WTC11 (cell line): ENCODE data around the gene USP7. TPM values are rescaled to one million over a fixed set of nuclear protein-coding genes. Genes with fewer than 3 reads are reported as not detected.

ENCODE experiments used
- ATAC-seq: fragments of 200-7000 bp; cut with Tn5 transposase; 2 replicates; pipeline ENCODE4 v1.10.0; 2021; ENCODE audit warnings: mild to moderate bottlenecking, moderate library complexity
- CTCF ChIA-PET: fragments of 300-600 bp; sonication (Branson Sonifier 250); formaldehyde crosslinking; loops from one replicate; lab custom pipeline; 2021; ENCODE audit warnings: antibody characterized with exemption; lab: Charles Lee
- POLR2A ChIA-PET: fragments of 350-600 bp; sonication (Branson Sonifier 250); formaldehyde crosslinking; loops from one replicate; lab custom pipeline; 2021; ENCODE audit warnings: antibody characterized with exemption; lab: Charles Lee
- DNase-seq: peaks from one replicate; pipeline ENCODE4 v3.0.0; 2021; ENCODE audit warnings: low spot score
- H3K27ac Mint-ChIP-seq: 2 replicates; pipeline ENCODE4 v1.8.0; 2021; ENCODE audit warnings: mixed read lengths
- H3K27me3 Mint-ChIP-seq: 2 replicates; pipeline ENCODE4 v1.8.0; 2021; ENCODE audit warnings: low read depth, mild to moderate bottlenecking, moderate library complexity, mixed read lengths
- H3K36me3 Mint-ChIP-seq: 2 replicates; pipeline ENCODE4 v1.8.0; 2021; ENCODE audit warnings: mixed read lengths
- H3K4me1 Mint-ChIP-seq: 2 replicates; pipeline ENCODE4 v1.8.0; 2022; ENCODE audit warnings: mixed read lengths
- H3K4me3 Mint-ChIP-seq: 2 replicates; pipeline ENCODE4 v1.8.0; 2021; ENCODE audit warnings: mild to moderate bottlenecking, moderate library complexity, mixed read lengths
- H3K9me3 Mint-ChIP-seq: 2 replicates; pipeline ENCODE4 v1.8.0; 2021; ENCODE audit warnings: mixed read lengths
- CREM ChIP-seq: sonication (generic); formaldehyde crosslinking; IDR thresholded peaks from 2 replicates; pipeline ENCODE4 v1.8.1; 2022; ENCODE audit warnings: mild to moderate bottlenecking, missing genetic modification reagents, moderate library complexity
- EMX1 ChIP-seq: fragments of 250-450 bp; sonication (Bioruptor Pico); IDR thresholded peaks from 2 replicates; pipeline ENCODE4 v1.8.0; 2021; ENCODE audit warnings: mild to moderate bottlenecking
- ESRRA ChIP-seq: sonication (generic); formaldehyde crosslinking; IDR thresholded peaks from 2 replicates; pipeline ENCODE4 v1.8.1; 2022; ENCODE audit warnings: mild to moderate bottlenecking, missing genetic modification reagents, borderline replicate concordance
- ETV6 ChIP-seq: sonication (generic); formaldehyde crosslinking; IDR thresholded peaks from 2 replicates; pipeline ENCODE4 v1.8.1; 2022; ENCODE audit warnings: mild to moderate bottlenecking, missing genetic modification reagents
- MYBL2 ChIP-seq: sonication (generic); formaldehyde crosslinking; IDR thresholded peaks from 2 replicates; pipeline ENCODE4 v1.8.1; 2023; ENCODE audit warnings: mild to moderate bottlenecking, moderate library complexity, missing genetic modification reagents
- NR3C1 ChIP-seq: sonication (generic); formaldehyde crosslinking; conservative IDR thresholded peaks from 2 replicates; pipeline ENCODE4 v1.8.1; 2023; ENCODE audit warnings: low read depth, mild to moderate bottlenecking, missing genetic modification reagents
- OVOL2 ChIP-seq: fragments of 250-450 bp; sonication (Bioruptor Pico); IDR thresholded peaks from 2 replicates; pipeline ENCODE4 v1.9.0; 2021; ENCODE audit warnings: mild to moderate bottlenecking, borderline replicate concordance
- SMAD3 ChIP-seq: sonication (generic); formaldehyde crosslinking; IDR thresholded peaks from 2 replicates; pipeline ENCODE4 v1.8.0; 2022; ENCODE audit warnings: missing genetic modification reagents, mild to moderate bottlenecking, borderline replicate concordance
- SOX15 ChIP-seq: fragments of 250-450 bp; sonication (Bioruptor Pico); IDR thresholded peaks from 2 replicates; pipeline ENCODE4 v1.9.0; 2021; ENCODE audit warnings: mild to moderate bottlenecking
- TCF7 ChIP-seq: sonication (generic); formaldehyde crosslinking; IDR thresholded peaks from 2 replicates; pipeline ENCODE4 v1.8.0; 2022; ENCODE audit warnings: mild to moderate bottlenecking, low read depth, missing genetic modification reagents, moderate library complexity
- TEAD4 ChIP-seq: sonication (generic); formaldehyde crosslinking; IDR thresholded peaks from 2 replicates; pipeline ENCODE4 v1.8.0; 2022; ENCODE audit warnings: mild to moderate bottlenecking, missing genetic modification reagents
- ZNF121 ChIP-seq: sonication (generic); formaldehyde crosslinking; IDR thresholded peaks from 2 replicates; pipeline ENCODE4 v1.8.0; 2023; ENCODE audit warnings: missing genetic modification reagents
- ZNF317 ChIP-seq: sonication (generic); formaldehyde crosslinking; IDR thresholded peaks from 2 replicates; pipeline ENCODE4 v1.8.1; 2023; ENCODE audit warnings: low read depth, mild to moderate bottlenecking, moderate library complexity, missing genetic modification reagents, borderline replicate concordance
- ZNF671 ChIP-seq: fragments of 250-450 bp; sonication (Bioruptor Pico); IDR thresholded peaks from 2 replicates; pipeline ENCODE4 v1.8.0; 2021; ENCODE audit warnings: mild to moderate bottlenecking
- total RNA-seq: library from RNA; stranded (reverse); gene quantifications from 3 replicates; pipeline ENCODE4 v1.2.3, GENCODE V29; 2021
- TF ChIP-seq, protein P1 (sequence below): fragments of 250-450 bp; sonication (Bioruptor Pico); IDR thresholded peaks from 2 replicates; pipeline ENCODE4 v1.8.0; 2021; ENCODE audit warnings: mild to moderate bottlenecking
- TF ChIP-seq, protein P2 (sequence below): sonication (generic); formaldehyde crosslinking; IDR thresholded peaks from 2 replicates; pipeline ENCODE4 v1.8.0; 2022; ENCODE audit warnings: mild to moderate bottlenecking, missing genetic modification reagents
- TF ChIP-seq, protein P3 (sequence below): sonication (generic); formaldehyde crosslinking; IDR thresholded peaks from 2 replicates; pipeline ENCODE4 v1.8.0; 2022; ENCODE audit warnings: mild to moderate bottlenecking, missing genetic modification reagents
- TF ChIP-seq, protein P4 (sequence below): fragments of 250-450 bp; sonication (Bioruptor Pico); IDR thresholded peaks from 2 replicates; pipeline ENCODE4 v2.1.2; 2022; ENCODE audit warnings: mild to moderate bottlenecking, moderate library complexity
- TF ChIP-seq, protein P5 (sequence below): sonication (generic); formaldehyde crosslinking; IDR thresholded peaks from 2 replicates; pipeline ENCODE4 v1.8.0; 2023; ENCODE audit warnings: missing genetic modification reagents
- TF ChIP-seq, protein P6 (sequence below): fragments of 200-600 bp; IDR thresholded peaks from 2 replicates; pipeline ENCODE4 v1.8.0; 2022; ENCODE audit warnings: antibody characterized with exemption
- TF ChIP-seq, protein P7 (sequence below): sonication (generic); formaldehyde crosslinking; IDR thresholded peaks from 2 replicates; pipeline ENCODE4 v1.8.1; 2022; ENCODE audit warnings: mild to moderate bottlenecking, missing genetic modification reagents, moderate library complexity, borderline replicate concordance

The USP7 gene
- total RNA-seq, 1 experiment from 2014 or later, result 211 TPM

DNA sequence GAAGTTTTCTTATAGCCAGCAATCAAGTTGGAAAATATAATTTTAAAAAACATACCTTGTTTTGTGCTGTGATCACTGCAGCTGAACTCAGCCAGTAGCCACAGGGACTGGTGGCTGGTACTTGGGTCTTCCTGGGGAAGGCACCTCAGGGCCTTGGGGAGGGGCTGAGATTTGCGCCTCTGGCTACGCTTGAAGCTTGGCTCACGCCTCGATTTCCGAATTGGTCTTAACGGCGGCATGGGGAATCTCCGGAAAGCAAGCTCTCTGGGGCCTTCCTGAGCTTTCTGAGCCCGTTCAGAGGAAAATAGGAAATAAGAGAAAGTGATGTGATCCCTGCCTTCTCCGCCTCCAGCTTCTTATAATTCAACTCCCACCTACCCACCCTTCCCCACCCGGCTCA, 11.3 kb upstream of the USP7 start (continued):
- TF ChIP-seq, protein P1, sequence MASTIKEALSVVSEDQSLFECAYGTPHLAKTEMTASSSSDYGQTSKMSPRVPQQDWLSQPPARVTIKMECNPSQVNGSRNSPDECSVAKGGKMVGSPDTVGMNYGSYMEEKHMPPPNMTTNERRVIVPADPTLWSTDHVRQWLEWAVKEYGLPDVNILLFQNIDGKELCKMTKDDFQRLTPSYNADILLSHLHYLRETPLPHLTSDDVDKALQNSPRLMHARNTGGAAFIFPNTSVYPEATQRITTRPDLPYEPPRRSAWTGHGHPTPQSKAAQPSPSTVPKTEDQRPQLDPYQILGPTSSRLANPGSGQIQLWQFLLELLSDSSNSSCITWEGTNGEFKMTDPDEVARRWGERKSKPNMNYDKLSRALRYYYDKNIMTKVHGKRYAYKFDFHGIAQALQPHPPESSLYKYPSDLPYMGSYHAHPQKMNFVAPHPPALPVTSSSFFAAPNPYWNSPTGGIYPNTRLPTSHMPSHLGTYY, result no peak
- TF ChIP-seq, protein P2, sequence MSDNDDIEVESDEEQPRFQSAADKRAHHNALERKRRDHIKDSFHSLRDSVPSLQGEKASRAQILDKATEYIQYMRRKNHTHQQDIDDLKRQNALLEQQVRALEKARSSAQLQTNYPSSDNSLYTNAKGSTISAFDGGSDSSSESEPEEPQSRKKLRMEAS (CRISPR knock-in tag), result no peak
- no peak for TF ChIP-seq ESRRA (CRISPR knock-in tag)
- TF ChIP-seq SOX15 (CRISPR knock-in tag), result no peak
- TF ChIP-seq ZNF671 (CRISPR knock-in tag), result no peak
- TF ChIP-seq NR3C1 (CRISPR knock-in tag), result no peak

DNA sequence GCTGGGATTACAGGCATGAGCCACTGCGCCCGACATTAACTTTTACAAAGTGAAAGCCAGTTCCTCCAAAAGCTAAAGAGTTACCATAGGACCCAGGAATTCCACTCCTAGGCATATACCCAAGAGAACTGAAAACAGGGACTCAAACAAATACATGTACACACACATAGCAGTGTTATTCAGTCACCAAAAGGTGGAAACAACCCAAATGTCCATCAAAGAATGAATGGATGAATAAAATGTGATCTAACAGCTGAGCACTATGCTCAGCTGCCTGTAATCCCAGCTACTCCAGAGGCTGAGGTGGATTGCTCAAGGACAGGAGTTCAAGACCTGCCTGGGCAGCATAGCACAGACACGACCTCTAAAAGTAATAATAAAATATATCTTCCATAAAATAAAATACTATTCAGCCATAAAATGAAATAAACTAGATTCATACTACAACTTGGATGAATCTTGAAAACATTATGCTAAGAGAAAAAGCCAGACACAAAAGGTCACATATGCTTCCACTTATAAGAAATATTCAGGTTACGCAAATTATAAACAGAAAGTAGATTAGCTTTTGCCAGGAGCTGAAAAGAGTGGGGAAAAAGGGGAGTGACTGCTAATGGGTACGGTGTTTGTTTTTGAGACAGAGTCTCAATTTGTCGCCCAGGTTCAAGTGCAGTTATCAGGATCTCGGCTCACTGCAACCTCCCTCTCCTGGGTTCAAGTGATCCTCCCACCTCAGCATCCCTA, 9.3 kb upstream of the USP7 start:
- no peak overlapping the region for H3K4me3 Mint-ChIP-seq
- TF ChIP-seq ZNF317 (CRISPR knock-in tag), result no peak
- TF ChIP-seq, protein P3, sequence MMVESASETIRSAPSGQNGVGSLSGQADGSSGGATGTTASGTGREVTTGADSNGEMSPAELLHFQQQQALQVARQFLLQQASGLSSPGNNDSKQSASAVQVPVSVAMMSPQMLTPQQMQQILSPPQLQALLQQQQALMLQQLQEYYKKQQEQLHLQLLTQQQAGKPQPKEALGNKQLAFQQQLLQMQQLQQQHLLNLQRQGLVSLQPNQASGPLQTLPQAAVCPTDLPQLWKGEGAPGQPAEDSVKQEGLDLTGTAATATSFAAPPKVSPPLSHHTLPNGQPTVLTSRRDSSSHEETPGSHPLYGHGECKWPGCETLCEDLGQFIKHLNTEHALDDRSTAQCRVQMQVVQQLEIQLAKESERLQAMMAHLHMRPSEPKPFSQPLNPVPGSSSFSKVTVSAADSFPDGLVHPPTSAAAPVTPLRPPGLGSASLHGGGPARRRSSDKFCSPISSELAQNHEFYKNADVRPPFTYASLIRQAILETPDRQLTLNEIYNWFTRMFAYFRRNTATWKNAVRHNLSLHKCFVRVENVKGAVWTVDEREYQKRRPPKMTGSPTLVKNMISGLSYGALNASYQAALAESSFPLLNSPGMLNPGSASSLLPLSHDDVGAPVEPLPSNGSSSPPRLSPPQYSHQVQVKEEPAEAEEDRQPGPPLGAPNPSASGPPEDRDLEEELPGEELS (CRISPR knock-in tag), result no peak
- no peak for TF ChIP-seq MYBL2 (CRISPR knock-in tag)
- no peak for TF ChIP-seq ETV6
- no peak for TF ChIP-seq SOX15 (CRISPR knock-in tag)
- TF ChIP-seq, protein P4, sequence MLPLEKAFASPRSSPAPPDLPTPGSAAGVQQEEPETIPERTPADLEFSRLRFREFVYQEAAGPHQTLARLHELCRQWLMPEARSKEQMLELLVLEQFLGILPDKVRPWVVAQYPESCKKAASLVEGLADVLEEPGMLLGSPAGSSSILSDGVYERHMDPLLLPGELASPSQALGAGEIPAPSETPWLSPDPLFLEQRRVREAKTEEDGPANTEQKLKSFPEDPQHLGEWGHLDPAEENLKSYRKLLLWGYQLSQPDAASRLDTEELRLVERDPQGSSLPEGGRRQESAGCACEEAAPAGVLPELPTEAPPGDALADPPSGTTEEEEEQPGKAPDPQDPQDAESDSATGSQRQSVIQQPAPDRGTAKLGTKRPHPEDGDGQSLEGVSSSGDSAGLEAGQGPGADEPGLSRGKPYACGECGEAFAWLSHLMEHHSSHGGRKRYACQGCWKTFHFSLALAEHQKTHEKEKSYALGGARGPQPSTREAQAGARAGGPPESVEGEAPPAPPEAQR (CRISPR knock-in tag), result no peak
- no peak for TF ChIP-seq TEAD4 (CRISPR knock-in tag)
- TF ChIP-seq, protein P5, sequence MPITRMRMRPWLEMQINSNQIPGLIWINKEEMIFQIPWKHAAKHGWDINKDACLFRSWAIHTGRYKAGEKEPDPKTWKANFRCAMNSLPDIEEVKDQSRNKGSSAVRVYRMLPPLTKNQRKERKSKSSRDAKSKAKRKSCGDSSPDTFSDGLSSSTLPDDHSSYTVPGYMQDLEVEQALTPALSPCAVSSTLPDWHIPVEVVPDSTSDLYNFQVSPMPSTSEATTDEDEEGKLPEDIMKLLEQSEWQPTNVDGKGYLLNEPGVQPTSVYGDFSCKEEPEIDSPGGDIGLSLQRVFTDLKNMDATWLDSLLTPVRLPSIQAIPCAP, result no peak
- TF ChIP-seq, protein P6, sequence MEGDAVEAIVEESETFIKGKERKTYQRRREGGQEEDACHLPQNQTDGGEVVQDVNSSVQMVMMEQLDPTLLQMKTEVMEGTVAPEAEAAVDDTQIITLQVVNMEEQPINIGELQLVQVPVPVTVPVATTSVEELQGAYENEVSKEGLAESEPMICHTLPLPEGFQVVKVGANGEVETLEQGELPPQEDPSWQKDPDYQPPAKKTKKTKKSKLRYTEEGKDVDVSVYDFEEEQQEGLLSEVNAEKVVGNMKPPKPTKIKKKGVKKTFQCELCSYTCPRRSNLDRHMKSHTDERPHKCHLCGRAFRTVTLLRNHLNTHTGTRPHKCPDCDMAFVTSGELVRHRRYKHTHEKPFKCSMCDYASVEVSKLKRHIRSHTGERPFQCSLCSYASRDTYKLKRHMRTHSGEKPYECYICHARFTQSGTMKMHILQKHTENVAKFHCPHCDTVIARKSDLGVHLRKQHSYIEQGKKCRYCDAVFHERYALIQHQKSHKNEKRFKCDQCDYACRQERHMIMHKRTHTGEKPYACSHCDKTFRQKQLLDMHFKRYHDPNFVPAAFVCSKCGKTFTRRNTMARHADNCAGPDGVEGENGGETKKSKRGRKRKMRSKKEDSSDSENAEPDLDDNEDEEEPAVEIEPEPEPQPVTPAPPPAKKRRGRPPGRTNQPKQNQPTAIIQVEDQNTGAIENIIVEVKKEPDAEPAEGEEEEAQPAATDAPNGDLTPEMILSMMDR, result no peak
- no peak for TF ChIP-seq NR3C1 (CRISPR knock-in tag)
- TF ChIP-seq ZNF121 (CRISPR knock-in tag), result no peak
- TF ChIP-seq CREM (CRISPR knock-in tag), result no peak
- TF ChIP-seq, protein P7, sequence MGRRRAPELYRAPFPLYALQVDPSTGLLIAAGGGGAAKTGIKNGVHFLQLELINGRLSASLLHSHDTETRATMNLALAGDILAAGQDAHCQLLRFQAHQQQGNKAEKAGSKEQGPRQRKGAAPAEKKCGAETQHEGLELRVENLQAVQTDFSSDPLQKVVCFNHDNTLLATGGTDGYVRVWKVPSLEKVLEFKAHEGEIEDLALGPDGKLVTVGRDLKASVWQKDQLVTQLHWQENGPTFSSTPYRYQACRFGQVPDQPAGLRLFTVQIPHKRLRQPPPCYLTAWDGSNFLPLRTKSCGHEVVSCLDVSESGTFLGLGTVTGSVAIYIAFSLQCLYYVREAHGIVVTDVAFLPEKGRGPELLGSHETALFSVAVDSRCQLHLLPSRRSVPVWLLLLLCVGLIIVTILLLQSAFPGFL (CRISPR knock-in tag), result no peak
- no peak for TF ChIP-seq EMX1 (CRISPR knock-in tag)
- no peak for TF ChIP-seq OVOL2
- TF ChIP-seq TCF7 (CRISPR knock-in tag), result no peak
- no peak for TF ChIP-seq SMAD3 (CRISPR knock-in tag)
- peaks cover 4% of the 10 kb centered on the region for H3K27me3 Mint-ChIP-seq
- DNase-seq, result no peak
- ChIA-PET POLR2A (interaction anchor here (0.5 kb wide), 1 partner anchor 103 kb away, joined by 6 read pairs; no protein-coding TSS in a partner anchor), CTCF (interaction anchor here (0.8 to 2.6 kb wide), 3 partner anchors 36 to 99 kb away, joined by 3 to 13 read pairs (median 4); no protein-coding TSS in a partner anchor)
- H3K36me3 Mint-ChIP-seq, result 0 out of 2 replicates have a peak, but pooled peaks cover 2% of the 10 kb centered on the region
- peaks cover 3% of the 10 kb centered on the region for H3K4me1 Mint-ChIP-seq
- no peak overlapping the region for H3K27ac Mint-ChIP-seq
- peaks cover 9% of the 10 kb centered on the region for H3K9me3 Mint-ChIP-seq
- ATAC-seq, result no peak
